Breast epithelium (tissue), 4 donors: ENCODE data around the gene FHIT. TPM values are rescaled to one million over a fixed set of nuclear protein-coding genes. Genes with fewer than 3 reads are reported as not detected.

Experiments
- DNase-seq, 2 donors: peaks; one replicate each; pipeline ENCODE4 v3.0.0-alpha.2; 2019; ENCODE audit warnings: low spot score in 2 of 2
- H3K27ac ChIP-seq, 2 donors: fragments of 200-600 bp; sonication (generic) in 1 of 2; one replicate each; pipeline ENCODE4 v1.5.1; 2016 to 2019; ENCODE audit warnings: mild to moderate bottlenecking in 1 of 2
- H3K27me3 ChIP-seq, 2 donors: fragments of 200-600 bp; sonication (generic) in 1 of 2; one replicate each; pipeline versions ENCODE4 v1.5.1 to v1.6.0; 2017 to 2019; ENCODE audit warnings: control low read depth in 1 of 2, mild to moderate bottlenecking in 1 of 2
- H3K36me3 ChIP-seq: fragments of 200-600 bp; one replicate; pipeline ENCODE4 v1.5.1; 2019
- H3K4me1 ChIP-seq, 2 donors: fragments of 200-600 bp; sonication (generic); one replicate each; pipeline ENCODE4 v1.5.1; 2016 to 2019; ENCODE audit warnings: control low read depth in 1 of 2
- H3K4me3 ChIP-seq, 3 donors: fragments of 200-600 bp; sonication (generic); 1 replicate in 2 of 3; 2 replicates in 1 of 3; pipeline ENCODE4 v1.5.1; 2016 to 2019; ENCODE audit warnings: mild to moderate bottlenecking in 3 of 3, moderate library complexity in 2 of 3
- H3K9me3 ChIP-seq, 2 donors: fragments of 200-600 bp; sonication (generic) in 1 of 2; one replicate each; pipeline ENCODE4 v1.5.1; 2016 to 2019; ENCODE audit warnings: control low read depth in 1 of 2
- POLR2A ChIP-seq: fragments of 450-650 bp; IDR thresholded peaks from one replicate; pipeline ENCODE4 v1.6.1; 2016; ENCODE audit warnings: antibody characterized with exemption, mild to moderate bottlenecking, moderate library complexity
- POLR2AphosphoS5 ChIP-seq, 3 donors: sonication (generic); formaldehyde crosslinking; IDR thresholded peaks; one replicate each; pipeline ENCODE4 v1.6.1; 2017; ENCODE audit warnings: antibody characterized with exemption in 3 of 3
- intact Hi-C: fragments of 100-400 bp; cut with DNase I; formaldehyde crosslinking; loops from one replicate; pipeline ENCODE4 v1.15.1; 2023; ENCODE audit warnings: low total_unique reads
- total RNA-seq, 3 donors: library from RNA; depleted of rRNA; stranded (reverse); fragments of >200 nt; gene quantifications; one replicate each; pipeline ENCODE4 v1.1.0, GENCODE V29; 2016
- TF ChIP-seq, protein P1 (sequence below), 3 donors: fragments of 450-650 bp; IDR thresholded peaks; one replicate each; pipeline ENCODE4 v1.5.1; 2016 to 2017; ENCODE audit warnings: antibody characterized with exemption in 3 of 3, mild to moderate bottlenecking in 3 of 3, moderate library complexity in 3 of 3

The FHIT gene
- total RNA-seq, 3 donors from 2014 or later: 9.0 to 19.2 (median 17.7) TPM

DNA sequence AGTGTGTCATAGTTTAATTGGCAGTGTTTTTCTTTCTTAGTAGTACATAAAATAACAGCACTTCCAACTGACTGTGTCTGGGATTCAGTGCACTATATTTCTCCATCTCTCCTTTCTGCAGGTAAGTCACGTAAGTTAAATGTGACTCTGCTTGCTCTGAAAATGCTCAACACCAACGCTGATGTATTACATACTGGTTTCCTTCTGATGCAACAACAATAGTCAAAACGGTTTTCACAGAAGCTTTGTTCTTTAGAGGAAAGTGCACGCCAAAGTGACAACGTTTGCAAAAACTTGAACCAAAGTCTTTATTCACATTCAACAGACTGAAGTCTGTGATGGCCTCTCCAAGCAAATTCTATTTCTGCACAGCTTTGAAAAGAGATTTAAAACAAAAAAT, 1494.3 kb downstream of the FHIT start:
- DNase-seq: no peak
- no peak for TF ChIP-seq POLR2AphosphoS5 (IDR thresholded peaks at IDR 0.05)
- TF ChIP-seq, protein P1, sequence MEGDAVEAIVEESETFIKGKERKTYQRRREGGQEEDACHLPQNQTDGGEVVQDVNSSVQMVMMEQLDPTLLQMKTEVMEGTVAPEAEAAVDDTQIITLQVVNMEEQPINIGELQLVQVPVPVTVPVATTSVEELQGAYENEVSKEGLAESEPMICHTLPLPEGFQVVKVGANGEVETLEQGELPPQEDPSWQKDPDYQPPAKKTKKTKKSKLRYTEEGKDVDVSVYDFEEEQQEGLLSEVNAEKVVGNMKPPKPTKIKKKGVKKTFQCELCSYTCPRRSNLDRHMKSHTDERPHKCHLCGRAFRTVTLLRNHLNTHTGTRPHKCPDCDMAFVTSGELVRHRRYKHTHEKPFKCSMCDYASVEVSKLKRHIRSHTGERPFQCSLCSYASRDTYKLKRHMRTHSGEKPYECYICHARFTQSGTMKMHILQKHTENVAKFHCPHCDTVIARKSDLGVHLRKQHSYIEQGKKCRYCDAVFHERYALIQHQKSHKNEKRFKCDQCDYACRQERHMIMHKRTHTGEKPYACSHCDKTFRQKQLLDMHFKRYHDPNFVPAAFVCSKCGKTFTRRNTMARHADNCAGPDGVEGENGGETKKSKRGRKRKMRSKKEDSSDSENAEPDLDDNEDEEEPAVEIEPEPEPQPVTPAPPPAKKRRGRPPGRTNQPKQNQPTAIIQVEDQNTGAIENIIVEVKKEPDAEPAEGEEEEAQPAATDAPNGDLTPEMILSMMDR (IDR thresholded peaks at IDR 0.05): no peak
- TF ChIP-seq POLR2A: no peak
- intact Hi-C loops: no loop called here

DNA sequence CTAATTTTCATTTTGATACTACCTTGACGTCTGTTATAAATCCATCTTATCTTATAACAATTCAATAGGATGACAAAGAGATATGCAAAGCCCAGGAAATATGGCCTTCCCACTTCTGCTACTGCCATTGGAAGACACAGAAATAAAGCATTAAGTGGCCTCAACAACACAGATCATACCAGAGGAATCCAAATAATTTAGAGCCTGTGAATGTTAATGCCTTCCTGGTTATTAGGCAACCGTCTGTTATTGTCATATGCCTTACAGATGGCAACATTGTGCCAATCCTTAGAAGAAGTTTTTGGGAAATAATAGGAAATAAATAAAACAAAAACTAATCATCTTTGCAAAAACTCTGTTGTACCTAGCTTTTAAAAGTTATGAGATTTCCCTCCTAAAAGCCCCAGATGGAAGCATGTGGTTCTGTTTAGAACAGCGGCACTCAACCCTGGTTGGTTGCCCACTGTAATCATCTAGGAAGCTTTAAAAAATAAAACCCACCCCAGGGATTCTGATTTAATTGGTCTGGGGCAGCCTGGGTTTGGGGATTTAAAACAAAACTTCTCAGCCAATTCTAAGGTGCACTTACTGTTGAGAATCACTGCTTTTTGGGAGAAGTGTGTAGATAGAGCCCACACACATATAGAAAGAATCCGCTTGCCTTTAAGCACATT, 1496.7 kb downstream of the FHIT start:
- TF ChIP-seq POLR2AphosphoS5 (IDR thresholded peaks at IDR 0.05) (no peak), POLR2A (no peak)
- TF ChIP-seq, protein P1 (IDR thresholded peaks at IDR 0.05): no peak
- Histone ChIP-seq H3K27me3 (no peaks in the 10 kb centered on the region), H3K9me3 (no peaks in the 10 kb centered on the region), H3K4me3 (no peak overlapping the region), H3K36me3 (no peaks in the 10 kb centered on the region), H3K27ac (no peak overlapping the region), H3K4me1 (no peaks in the 10 kb centered on the region)
- DNase-seq: no peak
- intact Hi-C loops: no loop called here

More for the DNA sequence above, 1494.3 kb downstream of the FHIT start:
- Histone ChIP-seq H3K27me3 (no peaks in the 10 kb centered on the region), H3K4me1 (no peaks in the 10 kb centered on the region), H3K36me3 (no peaks in the 10 kb centered on the region), H3K4me3 (no peak overlapping the region), H3K9me3 (no peaks in the 10 kb centered on the region), H3K27ac (no peak overlapping the region)

DNA sequence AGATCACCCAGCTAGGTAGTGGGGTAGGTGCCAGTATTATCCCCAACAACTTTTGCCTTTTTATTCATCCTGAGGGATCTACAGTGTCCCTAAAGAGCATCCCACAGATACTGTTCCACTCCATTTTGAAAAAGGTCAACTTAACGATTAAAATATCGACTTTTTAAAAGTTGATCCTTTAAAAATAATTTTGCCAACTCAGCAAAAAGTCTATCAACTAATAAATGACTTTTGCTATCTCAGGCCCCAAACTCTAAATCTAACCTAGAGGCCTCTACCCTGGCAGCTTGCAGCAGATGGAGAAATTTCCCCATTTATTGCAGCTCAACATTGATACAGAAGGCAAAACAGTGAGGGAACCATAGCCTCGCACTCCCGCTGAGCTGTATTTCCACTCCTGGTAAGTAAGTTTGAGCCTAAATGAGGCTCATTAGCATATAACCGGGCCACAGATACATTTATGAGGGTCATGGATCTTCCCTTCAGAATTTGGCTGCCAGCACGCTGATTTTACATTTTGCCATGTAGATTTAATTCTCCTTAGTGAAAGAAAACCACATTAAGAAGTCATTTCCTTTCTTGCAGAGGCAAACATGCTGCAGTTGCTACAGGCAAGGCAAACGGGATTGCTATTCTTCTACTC, 1497.3 kb downstream of the FHIT start:
- intact Hi-C loops: no loop called here
- H3K4me3 ChIP-seq: no peak overlapping the region
- H3K36me3 ChIP-seq: no peaks in the 10 kb centered on the region
- no peaks in the 10 kb centered on the region for H3K27me3 ChIP-seq
- no peak overlapping the region for H3K27ac ChIP-seq
- no peaks in the 10 kb centered on the region for H3K4me1 ChIP-seq
- TF ChIP-seq, protein P1 (IDR thresholded peaks at IDR 0.05): no peak
- TF ChIP-seq POLR2AphosphoS5 (IDR thresholded peaks at IDR 0.05) (no peak), POLR2A (no peak)
- DNase-seq: no peak
- no peaks in the 10 kb centered on the region for H3K9me3 ChIP-seq

DNA sequence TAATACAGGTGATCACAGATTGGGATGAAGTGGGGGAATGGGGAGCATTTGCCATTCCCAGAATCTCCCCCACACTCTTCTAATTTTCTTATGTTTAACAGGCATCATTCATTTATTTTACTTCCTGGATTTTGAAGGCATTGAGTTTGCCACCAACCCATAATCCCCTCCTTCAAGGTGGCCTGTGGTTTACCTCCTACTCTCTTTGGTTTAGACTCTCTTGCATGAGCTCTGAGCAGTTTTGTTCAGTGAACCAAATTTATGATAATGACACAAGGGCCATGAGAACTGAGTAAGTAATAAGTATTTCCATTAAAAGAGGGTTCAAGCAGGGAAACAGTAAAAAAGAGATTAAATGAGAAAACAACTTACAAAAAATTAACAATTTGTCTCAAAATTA, 1498.3 kb downstream of the FHIT start:
- H3K4me1 ChIP-seq: no peaks in the 10 kb centered on the region
- H3K4me3 ChIP-seq: no peak overlapping the region
- TF ChIP-seq POLR2AphosphoS5 (IDR thresholded peaks at IDR 0.05): no peak
- TF ChIP-seq, protein P1 (IDR thresholded peaks at IDR 0.05): no peak
- DNase-seq: no peak
- H3K36me3 ChIP-seq: no peaks in the 10 kb centered on the region
- intact Hi-C loops: no loop called here
- H3K9me3 ChIP-seq: no peaks in the 10 kb centered on the region
- H3K27me3 ChIP-seq: no peaks in the 10 kb centered on the region
- no peak overlapping the region for H3K27ac ChIP-seq

DNA sequence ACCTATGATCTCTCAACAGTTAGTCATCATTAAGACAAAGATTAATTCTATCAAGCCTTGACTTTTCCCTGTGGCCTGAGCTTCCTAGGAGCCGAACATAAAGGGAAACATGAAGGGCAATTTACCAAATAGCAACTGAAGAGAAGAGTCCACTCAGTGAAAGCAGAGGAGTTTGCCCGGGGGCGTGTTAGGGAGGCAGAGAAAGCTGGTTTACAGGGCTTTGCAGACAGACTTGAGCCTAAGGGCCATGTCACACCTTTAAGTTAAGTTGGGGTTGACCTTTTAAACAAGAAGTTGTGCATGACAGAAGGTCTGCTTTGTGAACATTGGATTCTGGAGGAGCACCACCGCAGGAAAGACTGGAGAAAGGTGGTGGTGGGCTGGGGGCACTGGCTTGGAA, 1499.6 kb downstream of the FHIT start:
- TF ChIP-seq, protein P1 (IDR thresholded peaks at IDR 0.05): no peak
- no peak for TF ChIP-seq POLR2A
- no peak for TF ChIP-seq POLR2AphosphoS5 (IDR thresholded peaks at IDR 0.05)
- H3K4me3 ChIP-seq: no peak overlapping the region
- intact Hi-C loops: no loop called here
- no peaks in the 10 kb centered on the region for H3K27me3 ChIP-seq
- H3K36me3 ChIP-seq: no peaks in the 10 kb centered on the region
- H3K27ac ChIP-seq: no peak overlapping the region
- H3K9me3 ChIP-seq: no peaks in the 10 kb centered on the region
- DNase-seq: no peak
- no peaks in the 10 kb centered on the region for H3K4me1 ChIP-seq
